C4-2B (cell line): ENCODE measurements around the gene REPS2.
"Not testable (repeated sequence)": the region's sequence is repeated elsewhere in the genome, so short reads cannot be mapped to it uniquely, and the experiment has no call there.

Source experiments
- CTCF ChIP-seq: fragments of 450-650 bp; conservative IDR thresholded peaks from 2 replicates; pipeline ENCODE4 v1.5.1; 2017; ENCODE audit warnings: mild to moderate bottlenecking
- ZFX ChIP-seq: fragments of 450-650 bp; IDR thresholded peaks from 2 replicates; pipeline ENCODE4 v1.6.1; 2017

GRCh38 chrX:16964976-16965375, 18.5 kb downstream of the REPS2 start:
- not testable (repeated sequence) for TF ChIP-seq CTCF, ZFX
